Large intestine (tissue), 3 donors: Measurements from ENCODE around the gene MRAP. TPM values are rescaled to one million over a fixed set of nuclear protein-coding genes. Genes with fewer than 3 reads are reported as not detected.

Experiments used
- DNase-seq, 2 donors: peaks; one replicate each; pipeline versions ENCODE4 v3.0.0 to v3.0.0-alpha.2; 2013
- H3K27ac ChIP-seq: one replicate; pipeline ENCODE4 v1.5.1; 2013; ENCODE audit warnings: low read length
- H3K27me3 ChIP-seq: 2 replicates; pipeline ENCODE4 v1.6.1; 2013; ENCODE audit warnings: low read length; ENCODE audit not compliant: control insufficient read depth, insufficient read depth
- H3K36me3 ChIP-seq: 2 replicates; pipeline ENCODE4 v1.6.1; 2013; ENCODE audit warnings: low read length; ENCODE audit not compliant: control insufficient read depth, insufficient read depth
- H3K4me1 ChIP-seq: one replicate; pipeline ENCODE4 v1.6.1; 2013; ENCODE audit warnings: low read length; ENCODE audit not compliant: control insufficient read depth, insufficient read depth
- H3K4me3 ChIP-seq: one replicate; pipeline ENCODE4 v1.5.1; 2013; ENCODE audit warnings: low read length
- H3K9me3 ChIP-seq: one replicate; pipeline ENCODE4 v1.6.1; 2013; ENCODE audit warnings: mild to moderate bottlenecking, low read depth, low read length, moderate library complexity; ENCODE audit not compliant: control insufficient read depth
- WGBS: methylation state at CpG from one replicate; pipeline ENCODE4 v1.1.5; 2013; ENCODE audit warnings: low lambda C conversion rate; ENCODE audit not compliant: insufficient coverage; 5-methylcytosine and 5-hydroxymethylcytosine counted together
- polyA plus RNA-seq: library from polyadenylated mRNA; unstranded; fragments of 120-200 nt; gene quantifications from one replicate; pipeline ENCODE4 v1.2.1, GENCODE V29; 2013

The MRAP gene
- polyA plus RNA-seq, 1 donor, result 0.72 TPM

- Histone ChIP-seq H3K27me3 (no peaks in the 10 kb centered on the region), H3K36me3 (peaks cover 86% of the 10 kb centered on the region), H3K4me3 (no peak overlapping the region), H3K9me3 (no peaks in the 10 kb centered on the region), H3K27ac (no peak overlapping the region), H3K4me1 (no peaks in the 10 kb centered on the region)
- no peak for DNase-seq
- no CpG with 5 or more reads among the region's 19 CpGs for WGBS
Measured at GRCh38 chr21:32333953-32334673, 35.5 kb downstream of the MRAP start.

- H3K9me3 ChIP-seq, result no peaks in the 10 kb centered on the region
- H3K36me3 ChIP-seq, result peaks cover 83% of the 10 kb centered on the region
- WGBS, result no CpG with 5 or more reads among the region's 12 CpGs
- H3K27me3 ChIP-seq, result no peaks in the 10 kb centered on the region
- no peak overlapping the region for H3K27ac ChIP-seq
- no peaks in the 10 kb centered on the region for H3K4me1 ChIP-seq
- no peak overlapping the region for H3K4me3 ChIP-seq
- no peak for DNase-seq
Measured at GRCh38 chr21:32334980-32335531, 36.4 kb downstream of the MRAP start.

DNA sequence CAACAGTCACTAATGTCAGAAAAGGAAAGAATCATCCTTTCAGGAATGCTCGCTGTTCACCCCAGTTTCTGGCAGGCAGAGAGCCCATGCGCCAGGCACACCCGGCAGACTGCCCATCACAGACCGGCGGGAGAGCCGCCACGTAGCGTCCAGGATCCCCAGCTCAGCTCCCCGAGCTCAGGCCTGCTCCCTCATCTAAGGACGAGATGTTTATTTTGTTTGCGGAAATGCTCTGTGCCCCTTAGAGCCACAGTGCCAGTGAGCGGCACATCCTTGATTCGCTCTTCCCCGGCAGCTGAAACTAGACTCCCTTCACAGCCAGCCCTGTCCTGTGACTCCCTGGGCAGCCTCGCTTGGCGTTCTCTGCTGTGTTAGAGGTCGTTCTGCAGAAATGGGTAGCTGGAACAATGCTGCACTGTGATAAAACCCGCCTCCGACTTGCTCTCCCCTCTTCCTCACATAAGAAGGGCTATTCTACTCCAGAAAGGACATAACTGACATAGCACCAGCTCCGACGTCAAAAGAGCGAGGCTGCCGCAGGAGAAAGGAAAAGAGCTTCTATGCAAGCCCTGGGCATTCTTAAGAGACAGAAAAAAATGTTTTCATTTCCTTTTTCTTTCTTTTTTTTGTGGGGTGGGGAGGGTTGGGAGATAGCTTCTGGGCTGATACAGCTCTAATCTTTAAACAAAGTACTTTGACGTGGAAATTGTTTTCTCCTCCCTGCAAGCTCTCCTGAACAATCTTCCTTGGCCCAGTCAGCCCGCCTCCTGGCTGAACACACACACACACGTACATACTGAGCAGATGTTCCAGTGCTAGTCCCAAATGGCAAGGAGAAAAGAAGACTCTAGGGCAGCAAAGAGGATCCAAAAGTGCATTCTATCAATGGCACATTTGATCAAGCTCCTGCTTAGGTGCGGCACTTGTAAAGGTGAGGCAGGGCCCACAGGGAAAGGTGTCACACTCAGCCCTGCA is 37.2 kb downstream of the MRAP start:
- no peaks in the 10 kb centered on the region for H3K27me3 ChIP-seq
- no peak overlapping the region for H3K27ac ChIP-seq
- H3K36me3 ChIP-seq, result peaks cover 85% of the 10 kb centered on the region
- H3K4me3 ChIP-seq, result no peak overlapping the region
- H3K9me3 ChIP-seq, result no peaks in the 10 kb centered on the region
- DNase-seq, result no peak
- H3K4me1 ChIP-seq, result no peaks in the 10 kb centered on the region
- 30% methylated on average over 2 of the region's 27 CpGs for WGBS

DNA sequence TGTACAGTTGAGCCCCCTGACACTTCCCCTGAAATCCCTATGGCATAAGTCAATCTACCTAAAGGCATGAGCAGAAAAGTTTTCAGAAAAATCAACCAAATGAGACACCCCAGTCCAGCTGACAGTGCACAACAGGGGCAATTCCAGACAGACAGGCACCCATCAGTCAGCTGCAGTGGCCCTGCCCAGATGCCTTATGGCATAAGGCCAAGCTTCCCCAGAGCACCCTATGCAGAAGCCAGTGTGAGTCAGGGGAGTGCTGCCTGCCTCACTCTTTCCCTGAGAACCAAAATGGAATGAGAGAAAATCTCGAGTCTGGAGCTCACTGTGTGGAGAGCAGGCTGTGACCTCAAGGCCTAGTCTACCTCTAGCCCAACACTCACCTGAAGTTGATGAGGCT is 38.1 kb downstream of the MRAP start:
- no peak for DNase-seq
- Histone ChIP-seq H3K9me3 (no peaks in the 10 kb centered on the region), H3K36me3 (peaks cover 86% of the 10 kb centered on the region), H3K27me3 (no peaks in the 10 kb centered on the region), H3K4me3 (no peak overlapping the region), H3K27ac (no peak overlapping the region), H3K4me1 (no peaks in the 10 kb centered on the region)
- WGBS, result no CpG with 5 or more reads among the region's 1 CpG

DNA sequence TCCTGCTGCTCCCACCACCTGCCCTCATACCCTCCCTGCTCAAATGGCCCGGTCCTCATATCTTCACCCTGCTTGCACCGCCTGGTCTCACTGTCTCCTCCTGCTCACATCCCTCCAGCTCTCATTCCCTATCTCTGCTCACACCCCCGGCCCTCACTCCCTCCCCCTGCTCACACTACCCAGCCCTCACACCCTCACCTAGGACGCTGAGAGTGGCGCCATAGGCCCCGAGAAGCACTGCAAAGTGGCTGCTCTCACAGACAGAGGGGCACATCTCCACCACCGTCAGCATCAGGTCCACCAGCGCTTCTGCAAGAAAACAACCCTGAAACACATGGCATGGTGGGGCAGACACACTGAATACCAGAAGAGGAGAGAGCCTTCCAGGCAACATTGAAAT is 38.6 kb downstream of the MRAP start:
- DNase-seq, result no peak
- Histone ChIP-seq H3K9me3 (no peaks in the 10 kb centered on the region), H3K27me3 (no peaks in the 10 kb centered on the region), H3K36me3 (peaks cover 83% of the 10 kb centered on the region), H3K27ac (no peak overlapping the region), H3K4me1 (no peaks in the 10 kb centered on the region), H3K4me3 (no peak overlapping the region)
- WGBS, result no CpG with 5 or more reads among the region's 8 CpGs

GRCh38 chr21:32338209-32338921 is 39.7 kb downstream of the MRAP start:
- WGBS, result 100% methylated on average over 4 of the region's 23 CpGs
- no peak for DNase-seq
- Histone ChIP-seq H3K4me1 (no peaks in the 10 kb centered on the region), H3K4me3 (no peak overlapping the region), H3K27ac (no peak overlapping the region), H3K36me3 (peaks cover 81% of the 10 kb centered on the region), H3K27me3 (no peaks in the 10 kb centered on the region), H3K9me3 (no peaks in the 10 kb centered on the region)

- 93% methylated on average over 4 of the region's 12 CpGs for WGBS
- Histone ChIP-seq H3K27me3 (no peaks in the 10 kb centered on the region), H3K4me3 (no peak overlapping the region), H3K27ac (no peak overlapping the region), H3K9me3 (peaks cover 6% of the 10 kb centered on the region), H3K4me1 (no peaks in the 10 kb centered on the region), H3K36me3 (peaks cover 79% of the 10 kb centered on the region)
- no peak for DNase-seq
Measured at GRCh38 chr21:32340863-32341848, 42.5 kb downstream of the MRAP start.

- H3K4me1 ChIP-seq, result peaks cover 3% of the 10 kb centered on the region
- no peak for DNase-seq
- no peak overlapping the region for H3K27ac ChIP-seq
- peaks cover 6% of the 10 kb centered on the region for H3K9me3 ChIP-seq
- H3K27me3 ChIP-seq, result no peaks in the 10 kb centered on the region
- no CpG with 5 or more reads among the region's 14 CpGs for WGBS
- H3K36me3 ChIP-seq, result peaks cover 92% of the 10 kb centered on the region
- H3K4me3 ChIP-seq, result no peak overlapping the region
Measured at GRCh38 chr21:32346951-32347350, 48.3 kb downstream of the MRAP start.

DNA sequence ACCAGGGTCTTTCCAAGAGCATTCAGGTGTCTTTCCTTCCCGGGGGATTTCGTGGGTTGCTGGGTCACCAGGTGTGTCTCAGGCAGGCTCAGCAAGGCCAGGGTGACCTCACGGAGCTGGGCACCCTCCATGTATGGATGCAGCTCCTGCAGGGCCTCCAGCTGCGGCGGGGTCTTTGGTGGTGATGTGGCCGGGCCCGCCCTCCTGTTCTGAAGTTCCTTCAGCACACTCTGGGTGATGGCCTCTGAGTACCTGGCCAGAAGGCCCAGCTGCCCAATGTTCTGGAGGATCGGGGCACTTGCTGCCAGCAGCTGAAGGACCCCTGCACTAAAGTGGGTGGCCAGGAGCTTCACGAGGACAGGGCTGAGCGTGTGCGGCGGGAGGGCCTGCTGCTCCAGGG is 48.7 kb downstream of the MRAP start:
- WGBS, result no CpG with 5 or more reads among the region's 12 CpGs
- Histone ChIP-seq H3K4me1 (peaks cover 3% of the 10 kb centered on the region), H3K36me3 (peaks cover 92% of the 10 kb centered on the region), H3K27ac (no peak overlapping the region), H3K4me3 (no peak overlapping the region), H3K27me3 (no peaks in the 10 kb centered on the region), H3K9me3 (peaks cover 6% of the 10 kb centered on the region)
- DNase-seq, result no peak
